ENCODE measurements around the gene ZSWIM1.

DNA sequence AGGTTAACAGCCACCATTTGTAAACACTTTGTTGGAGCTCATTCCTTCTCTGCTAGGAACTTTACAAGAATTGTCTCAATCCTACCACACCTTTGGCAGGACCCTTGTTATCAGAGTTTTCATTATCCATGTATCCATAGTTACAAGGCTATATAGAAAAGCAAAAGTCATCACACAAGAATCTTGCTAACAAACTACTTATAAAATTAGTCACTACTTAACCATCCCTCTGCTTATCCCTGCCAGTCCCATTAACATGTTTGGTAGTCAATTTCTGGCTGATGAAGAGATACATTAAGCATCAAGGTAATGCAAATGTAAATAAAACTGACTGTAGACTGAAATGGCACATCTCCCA lies 13.2 kb upstream of the ZSWIM1 start:
- TF ChIP-seq CTCF (IDR thresholded peaks at IDR 0.05) (no peak), POLR2A (IDR thresholded peaks at IDR 0.05) (no peak)

All from testis (tissue), 2 donors.